ENCODE data around the gene GABPB2.

DNA sequence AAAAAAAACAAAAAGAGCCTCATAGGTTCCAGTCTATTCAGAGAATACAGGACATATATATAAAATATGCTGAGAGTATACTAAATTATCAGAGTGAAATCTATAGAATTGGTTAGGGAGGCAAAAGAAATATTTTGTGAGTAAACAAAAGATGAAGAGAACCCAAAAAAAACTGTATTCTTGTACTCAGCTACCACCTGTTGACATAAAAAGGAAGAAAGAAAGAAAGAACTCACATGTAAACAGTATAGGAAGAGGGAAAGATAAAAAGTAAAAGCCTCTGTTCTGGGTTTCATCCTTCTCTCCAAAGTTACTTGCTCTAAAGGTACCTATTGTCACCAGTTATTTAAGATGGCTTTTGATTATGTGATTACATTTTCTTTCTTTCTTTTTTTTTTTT, 44.1 kb upstream of the GABPB2 start:
- TF ChIP-seq, protein P1, sequence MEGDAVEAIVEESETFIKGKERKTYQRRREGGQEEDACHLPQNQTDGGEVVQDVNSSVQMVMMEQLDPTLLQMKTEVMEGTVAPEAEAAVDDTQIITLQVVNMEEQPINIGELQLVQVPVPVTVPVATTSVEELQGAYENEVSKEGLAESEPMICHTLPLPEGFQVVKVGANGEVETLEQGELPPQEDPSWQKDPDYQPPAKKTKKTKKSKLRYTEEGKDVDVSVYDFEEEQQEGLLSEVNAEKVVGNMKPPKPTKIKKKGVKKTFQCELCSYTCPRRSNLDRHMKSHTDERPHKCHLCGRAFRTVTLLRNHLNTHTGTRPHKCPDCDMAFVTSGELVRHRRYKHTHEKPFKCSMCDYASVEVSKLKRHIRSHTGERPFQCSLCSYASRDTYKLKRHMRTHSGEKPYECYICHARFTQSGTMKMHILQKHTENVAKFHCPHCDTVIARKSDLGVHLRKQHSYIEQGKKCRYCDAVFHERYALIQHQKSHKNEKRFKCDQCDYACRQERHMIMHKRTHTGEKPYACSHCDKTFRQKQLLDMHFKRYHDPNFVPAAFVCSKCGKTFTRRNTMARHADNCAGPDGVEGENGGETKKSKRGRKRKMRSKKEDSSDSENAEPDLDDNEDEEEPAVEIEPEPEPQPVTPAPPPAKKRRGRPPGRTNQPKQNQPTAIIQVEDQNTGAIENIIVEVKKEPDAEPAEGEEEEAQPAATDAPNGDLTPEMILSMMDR (IDR thresholded peaks at IDR 0.05), result no peak
- no peak for TF ChIP-seq POLR2A (IDR thresholded peaks at IDR 0.05)

Measured in body of pancreas (tissue), 4 donors.